ENCODE data around the gene TTLL11. TPM values are rescaled to one million over a fixed set of nuclear protein-coding genes. Genes with fewer than 3 reads are reported as not detected.

TTLL11 gene
- total RNA-seq, 6 donors from 2014 or later, result 6.8 to 18.9 (median 12.9) TPM

DNA sequence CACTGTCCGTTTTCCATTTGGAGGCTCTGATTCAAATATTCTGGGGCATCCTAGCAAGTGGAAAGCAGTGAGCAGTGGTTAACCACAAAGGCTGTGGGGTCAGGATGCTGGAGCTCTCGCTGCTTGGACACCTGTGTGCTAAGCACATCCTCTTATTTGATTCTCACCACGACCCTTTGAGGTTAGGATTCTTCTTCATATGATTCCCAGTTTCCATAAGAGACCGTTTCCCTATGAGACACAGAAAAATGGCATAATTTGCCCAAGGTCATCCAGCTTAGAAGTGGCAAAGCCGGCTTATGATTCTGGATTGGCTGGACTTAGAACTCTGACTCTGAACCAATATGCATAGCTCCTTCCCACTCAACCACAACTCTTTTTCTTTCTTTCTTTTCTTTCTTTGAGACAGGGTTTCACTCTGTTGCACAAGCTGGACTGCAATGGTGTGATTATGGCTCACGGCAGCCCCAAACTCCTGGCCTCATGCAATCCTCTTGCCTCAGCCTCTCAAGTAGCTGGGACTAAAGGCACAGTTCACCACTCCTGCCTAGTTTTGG, 207.7 kb downstream of the TTLL11 start:
- DNase-seq (no peak), ATAC-seq (ENCODE audit: low FRiP score in 2 of 2) (no peak)
- Histone ChIP-seq H3K9me3 (no peaks in the 10 kb centered on the region), H3K4me1 (no peaks in the 10 kb centered on the region), H3K27me3 (no peaks in the 10 kb centered on the region), H3K27ac (no peak overlapping the region), H3K4me3 (no peak overlapping the region), H3K36me3 (no peaks in the 10 kb centered on the region)
- 69 to 79% methylated on average over 6 of the region's 6 CpGs for WGBS, 2 donors
- TF ChIP-seq, protein P1, sequence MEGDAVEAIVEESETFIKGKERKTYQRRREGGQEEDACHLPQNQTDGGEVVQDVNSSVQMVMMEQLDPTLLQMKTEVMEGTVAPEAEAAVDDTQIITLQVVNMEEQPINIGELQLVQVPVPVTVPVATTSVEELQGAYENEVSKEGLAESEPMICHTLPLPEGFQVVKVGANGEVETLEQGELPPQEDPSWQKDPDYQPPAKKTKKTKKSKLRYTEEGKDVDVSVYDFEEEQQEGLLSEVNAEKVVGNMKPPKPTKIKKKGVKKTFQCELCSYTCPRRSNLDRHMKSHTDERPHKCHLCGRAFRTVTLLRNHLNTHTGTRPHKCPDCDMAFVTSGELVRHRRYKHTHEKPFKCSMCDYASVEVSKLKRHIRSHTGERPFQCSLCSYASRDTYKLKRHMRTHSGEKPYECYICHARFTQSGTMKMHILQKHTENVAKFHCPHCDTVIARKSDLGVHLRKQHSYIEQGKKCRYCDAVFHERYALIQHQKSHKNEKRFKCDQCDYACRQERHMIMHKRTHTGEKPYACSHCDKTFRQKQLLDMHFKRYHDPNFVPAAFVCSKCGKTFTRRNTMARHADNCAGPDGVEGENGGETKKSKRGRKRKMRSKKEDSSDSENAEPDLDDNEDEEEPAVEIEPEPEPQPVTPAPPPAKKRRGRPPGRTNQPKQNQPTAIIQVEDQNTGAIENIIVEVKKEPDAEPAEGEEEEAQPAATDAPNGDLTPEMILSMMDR (IDR thresholded peaks at IDR 0.05), result no peak
- TF ChIP-seq POLR2AphosphoS5 (IDR thresholded peaks at IDR 0.05) (no peak), EP300 (IDR thresholded peaks at IDR 0.05) (no peak), POLR2A (IDR thresholded peaks at IDR 0.05) (no peak)

DNA sequence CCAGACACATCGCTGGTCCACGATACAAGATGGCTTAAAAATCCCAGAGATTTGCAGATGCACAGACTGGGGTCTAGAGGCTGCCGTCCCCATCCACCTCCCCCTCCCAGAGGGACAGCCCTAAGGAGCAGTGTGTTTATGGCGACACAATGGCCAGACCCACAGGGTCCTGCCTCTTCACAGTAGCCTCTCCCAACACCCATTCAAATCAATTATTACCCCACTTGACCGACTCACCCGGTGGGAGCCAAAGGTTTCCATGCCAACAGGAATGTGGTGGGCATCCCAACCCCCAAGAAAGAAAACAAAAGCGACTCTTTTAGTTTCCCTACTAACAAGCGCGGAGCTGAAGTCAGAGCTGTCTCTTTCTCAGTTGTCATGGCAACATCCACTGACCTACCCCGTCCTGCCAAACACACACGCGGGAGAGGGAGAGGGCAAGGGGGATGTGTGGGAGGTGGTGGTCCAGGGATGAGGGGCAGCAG, 209.0 kb downstream of the TTLL11 start:
- ATAC-seq (ENCODE audit: low FRiP score in 2 of 2), result no peak
- Histone ChIP-seq H3K4me1 (no peaks in the 10 kb centered on the region), H3K9me3 (no peaks in the 10 kb centered on the region), H3K27ac (no peak overlapping the region), H3K36me3 (no peaks in the 10 kb centered on the region), H3K27me3 (no peaks in the 10 kb centered on the region), H3K4me3 (no peak overlapping the region)
- TF ChIP-seq, protein P1 (IDR thresholded peaks at IDR 0.05), result no peak
- TF ChIP-seq POLR2A (IDR thresholded peaks at IDR 0.05) (no peak), POLR2AphosphoS5 (IDR thresholded peaks at IDR 0.05) (no peak), EP300 (IDR thresholded peaks at IDR 0.05) (no peak)
- DNase-seq, result no peak
- WGBS, 2 donors, result 64 to 70% methylated on average over 9 to 12 of the region's 12 CpGs

DNA sequence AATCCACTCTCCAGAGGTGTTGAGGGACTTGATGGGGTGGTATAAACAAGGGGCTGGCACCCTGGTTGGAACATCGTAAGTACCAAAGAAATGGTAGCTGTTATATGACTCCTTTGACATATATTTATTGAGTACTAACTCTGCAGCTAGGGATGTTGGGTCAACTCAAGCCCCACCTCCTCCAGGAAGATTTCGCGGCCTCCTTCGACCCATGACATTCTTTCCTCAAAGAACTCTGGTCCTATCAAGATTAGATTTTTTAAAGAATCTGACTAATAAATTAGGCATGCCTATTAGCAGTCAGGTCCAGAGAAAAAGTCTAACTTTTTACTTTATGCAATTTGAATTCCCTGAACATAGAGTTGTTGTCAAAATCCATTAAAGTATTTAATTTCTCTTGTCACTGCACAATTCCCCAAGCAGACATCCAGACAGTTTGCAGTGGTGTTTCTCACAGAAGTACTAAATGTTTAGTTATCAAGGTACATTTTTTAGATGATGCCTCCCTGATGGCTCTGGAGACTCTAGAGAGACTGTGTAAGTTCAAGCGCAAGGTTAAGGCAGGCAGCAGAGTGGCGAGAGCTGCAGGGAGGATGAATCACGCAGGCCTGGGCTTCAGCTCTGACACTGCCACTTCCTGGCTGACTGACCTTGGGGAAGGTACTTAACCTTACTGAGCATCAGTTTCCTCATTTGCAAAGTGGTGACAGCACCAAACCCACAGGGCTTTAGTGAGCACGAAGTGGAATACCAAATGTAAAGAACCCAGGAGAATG, 209.6 kb downstream of the TTLL11 start:
- H3K27ac ChIP-seq, result no peak overlapping the region
- H3K4me3 ChIP-seq, result no peak overlapping the region
- no peaks in the 10 kb centered on the region for H3K9me3 ChIP-seq
- H3K36me3 ChIP-seq, result no peaks in the 10 kb centered on the region
- H3K4me1 ChIP-seq, result no peaks in the 10 kb centered on the region
- WGBS, 2 donors, result 86 to 91% methylated on average over 7 to 8 of the region's 8 CpGs
- TF ChIP-seq, protein P1 (IDR thresholded peaks at IDR 0.05), result no peak
- TF ChIP-seq EP300 (IDR thresholded peaks at IDR 0.05) (no peak), POLR2AphosphoS5 (IDR thresholded peaks at IDR 0.05) (no peak), POLR2A (IDR thresholded peaks at IDR 0.05) (no peak)
- no peak for ATAC-seq (ENCODE audit: low FRiP score in 2 of 2)
- DNase-seq, result no peak
- no peaks in the 10 kb centered on the region for H3K27me3 ChIP-seq

DNA sequence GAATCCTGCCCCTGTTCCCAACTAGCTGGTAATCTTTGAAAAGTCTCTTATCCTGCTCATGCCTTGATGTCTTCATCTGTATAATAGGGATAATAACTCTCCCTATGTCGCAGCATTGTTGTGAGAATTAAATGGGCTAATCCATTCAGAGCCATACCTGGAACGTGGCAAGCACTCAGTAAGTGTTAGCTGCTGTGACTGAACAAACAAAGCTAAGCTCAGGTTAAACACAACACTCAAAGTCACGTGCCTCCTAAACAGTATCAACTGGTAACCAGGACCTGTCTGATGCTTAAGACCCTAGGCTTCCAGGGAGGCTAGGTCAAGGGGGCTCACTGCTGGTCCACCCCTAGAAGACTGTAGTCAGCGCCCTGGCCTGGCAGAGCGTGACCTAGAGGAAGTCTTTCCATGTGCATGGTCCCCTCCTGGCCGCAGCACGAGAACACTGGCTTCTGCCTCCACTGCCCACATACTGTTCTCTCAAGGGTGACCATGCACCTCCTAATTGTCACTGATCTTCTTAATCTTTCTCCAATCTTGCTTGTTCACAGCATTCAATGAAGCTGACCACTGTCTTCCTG, 211.1 kb downstream of the TTLL11 start:
- Histone ChIP-seq H3K27ac (no peak overlapping the region), H3K27me3 (no peaks in the 10 kb centered on the region), H3K9me3 (no peaks in the 10 kb centered on the region), H3K36me3 (no peaks in the 10 kb centered on the region), H3K4me3 (no peak overlapping the region), H3K4me1 (no peaks in the 10 kb centered on the region)
- TF ChIP-seq, protein P1 (IDR thresholded peaks at IDR 0.05), result no peak
- no peak for TF ChIP-seq POLR2A (IDR thresholded peaks at IDR 0.05)
- TF ChIP-seq POLR2AphosphoS5 (IDR thresholded peaks at IDR 0.05), result no peak
- no peak for TF ChIP-seq EP300 (IDR thresholded peaks at IDR 0.05)
- no peak for DNase-seq
- ATAC-seq (ENCODE audit: low FRiP score in 2 of 2), result no peak
- 76 to 87% methylated on average over 7 of the region's 7 CpGs for WGBS, 2 donors

Measured in upper lobe of left lung (tissue), 6 donors.